B cell (primary cell): ENCODE measurements around the gene ADRA1B. TPM values are rescaled to one million over a fixed set of nuclear protein-coding genes. Genes with fewer than 3 reads are reported as not detected.

ENCODE experiments used
- ATAC-seq: fragments of 200-7000 bp; cut with Tn5 transposase; one replicate; pipeline ENCODE4 v1.10.0; 2021; ENCODE audit warnings: low read depth, mild to moderate bottlenecking, moderate number of reproducible peaks, moderate library complexity
- CTCF ChIA-PET: fragments of 350-600 bp; sonication (Branson Sonifier 250); formaldehyde crosslinking; loops from one replicate; lab custom pipeline; 2021; ENCODE audit warnings: antibody characterized with exemption, inconsistent platforms; lab: Charles Lee
- POLR2A ChIA-PET: fragments of 350-600 bp; sonication (Branson Sonifier 250); formaldehyde crosslinking; loops from one replicate; lab custom pipeline; 2021; ENCODE audit warnings: antibody characterized with exemption; lab: Charles Lee
- DNase-seq: peaks from one replicate; pipeline ENCODE4 v3.0.0; 2013
- H2AFZ ChIP-seq: 2 replicates; pipeline ENCODE4 v1.6.1; 2012; ENCODE audit warnings: mild to moderate bottlenecking, low read depth, low read length; ENCODE audit not compliant: insufficient read depth, poor library complexity, severe bottlenecking
- H3K27ac ChIP-seq, 2 donors: 1 replicate in 1 of 2; 2 replicates in 1 of 2; pipeline ENCODE4 v1.5.1; 2012 to 2013; ENCODE audit warnings: low read length in 2 of 2, mild to moderate bottlenecking in 2 of 2, moderate library complexity in 1 of 2
- H3K27me3 ChIP-seq, 4 experiments: fragments of 200-600 bp in 1 of 4; sonication (generic) in 1 of 4; replicated peaks in 1 of 4; 1 replicate in 2 of 4; 2 replicates in 2 of 4; pipeline versions ENCODE4 v1.6.1 to v1.7.0; 2013 to 2016; ENCODE audit warnings: low read length in 3 of 4, mild to moderate bottlenecking in 2 of 4, mixed read lengths in 1 of 4, moderate library complexity in 1 of 4; ENCODE audit not compliant: insufficient read depth in 4 of 4, control insufficient read depth in 3 of 4; ENCODE audit errors: control extremely low read depth in 1 of 4
- H3K36me3 ChIP-seq, 2 experiments: replicated peaks in 1 of 2; 1 replicate in 1 of 2; 2 replicates in 1 of 2; pipeline versions ENCODE4 v1.6.1 to v1.7.1; 2013; ENCODE audit warnings: low read length in 1 of 2; ENCODE audit not compliant: insufficient read depth in 2 of 2, control insufficient read depth in 1 of 2; ENCODE audit errors: control extremely low read depth in 1 of 2, extremely low read depth in 1 of 2
- H3K4me1 ChIP-seq, 2 donors: fragments of 200-600 bp in 1 of 2; sonication (generic) in 1 of 2; 1 replicate in 1 of 2; 2 replicates in 1 of 2; pipeline versions ENCODE4 v1.5.1 to v1.6.1; 2013 to 2017; ENCODE audit warnings: low read length in 2 of 2; ENCODE audit not compliant: control insufficient read depth in 2 of 2, insufficient read depth in 2 of 2
- H3K4me2 ChIP-seq: replicated peaks from 2 replicates; pipeline ENCODE3; 2012; ENCODE audit warnings: mild to moderate bottlenecking, low read depth, low read length; ENCODE audit not compliant: poor library complexity, severe bottlenecking
- H3K4me3 ChIP-seq, 5 experiments: fragments of 200-600 bp in 1 of 5; sonication (generic) in 1 of 5; 1 replicate in 3 of 5; 2 replicates in 2 of 5; pipeline versions ENCODE4 v1.5.1 to v1.7.0; 2011 to 2016; ENCODE audit warnings: low read length in 4 of 5, mild to moderate bottlenecking in 4 of 5, low read depth in 2 of 5, control low read depth in 1 of 5, moderate library complexity in 1 of 5; ENCODE audit not compliant: insufficient read depth in 1 of 5; ENCODE audit errors: control extremely low read depth in 1 of 5, extremely low read depth in 1 of 5
- H3K79me2 ChIP-seq: fragments of 200-600 bp; sonication (generic); one replicate; pipeline ENCODE4 v1.6.0; 2016; ENCODE audit warnings: low read length; ENCODE audit not compliant: control insufficient read depth, insufficient read depth
- H3K9ac ChIP-seq: fragments of 200-600 bp; sonication (generic); 2 replicates; pipeline ENCODE4 v1.6.1; 2017; ENCODE audit warnings: mild to moderate bottlenecking, low read length, moderate library complexity
- H3K9me3 ChIP-seq, 3 donors: one replicate each; pipeline versions ENCODE4 v1.6.1 to v1.7.1; 2013; ENCODE audit warnings: low read length in 2 of 3; ENCODE audit not compliant: control insufficient read depth in 2 of 3, insufficient read depth in 1 of 3; ENCODE audit errors: control extremely low read depth in 1 of 3
- H4K20me1 ChIP-seq: 2 replicates; pipeline ENCODE4 v1.6.0; 2012; ENCODE audit warnings: mild to moderate bottlenecking, low read length; ENCODE audit not compliant: insufficient read depth, control insufficient read depth, poor library complexity, severe bottlenecking
- H3K27ac Mint-ChIP-seq: one replicate; pipeline ENCODE4 v1.8.0; 2021; ENCODE audit warnings: mixed read lengths
- H3K27me3 Mint-ChIP-seq: one replicate; pipeline ENCODE4 v1.8.0; 2021; ENCODE audit warnings: mixed read lengths
- H3K4me1 Mint-ChIP-seq: one replicate; pipeline ENCODE4 v1.8.0; 2021; ENCODE audit warnings: mixed read lengths
- H3K4me3 Mint-ChIP-seq: one replicate; pipeline ENCODE4 v1.8.0; 2021; ENCODE audit warnings: mixed read lengths
- H3K9me3 Mint-ChIP-seq: one replicate; pipeline ENCODE4 v1.8.0; 2022; ENCODE audit warnings: mixed read lengths; ENCODE audit not compliant: insufficient read depth
- CTCF ChIP-seq: fragments of 200-600 bp; IDR thresholded peaks from one replicate; pipeline ENCODE4 v1.8.0; 2022; ENCODE audit warnings: antibody characterized with exemption, mild to moderate bottlenecking
- EZH2 ChIP-seq: IDR thresholded peaks from 2 replicates; pipeline ENCODE4 v1.6.1; 2012; ENCODE audit warnings: borderline replicate concordance, low read depth, mild to moderate bottlenecking, moderate library complexity, low read length; ENCODE audit not compliant: insufficient read depth, poor library complexity, severe bottlenecking
- WGBS: methylation state at CpG from one replicate; pipeline ENCODE4 v1.1.5; 2013; ENCODE audit warnings: missing lambda C conversion rate; ENCODE audit not compliant: insufficient coverage; 5-methylcytosine and 5-hydroxymethylcytosine counted together
- intact Hi-C: fragments of 100-400 bp; cut with micrococcal nuclease; formaldehyde crosslinking; loops from one replicate; pipeline ENCODE4 v1.10.0; 2022
- polyA plus RNA-seq: library from polyadenylated mRNA; depleted of rRNA; stranded (reverse); fragments of >200 nt; gene quantifications from 2 replicates; pipeline ENCODE4 v1.2.3, GENCODE V29; 2012
- total RNA-seq, 2 donors: library from RNA; stranded (reverse); fragments of 120-200 nt in 1 of 2; gene quantifications; 1 replicate in 1 of 2; 2 replicates in 1 of 2; pipeline versions ENCODE4 v1.2.3 to v1.2.4, GENCODE V29; 2013 to 2022

The ADRA1B gene
- total and polyA plus RNA-seq, 2 donors (not counting 1 experiment from before 2014, with no cell fraction given) = 0.04 TPM; not detected in 1

GRCh38 chr5:159951834-159952233 is 35.6 kb downstream of the ADRA1B start:
- H2AFZ ChIP-seq = no peak overlapping the region
- no peak overlapping the region for H3K4me3 Mint-ChIP-seq
- H3K4me3 ChIP-seq = no peak overlapping the region
- H3K27ac ChIP-seq = no peak overlapping the region
- ATAC-seq = no peak
- H3K27ac Mint-ChIP-seq = no peak overlapping the region
- H3K9me3 Mint-ChIP-seq = no peaks in the 10 kb centered on the region
- no peak overlapping the region for H3K4me2 ChIP-seq
- DNase-seq = no peak
- H3K4me1 Mint-ChIP-seq = no peaks in the 10 kb centered on the region
- no peak for TF ChIP-seq EZH2
- TF ChIP-seq CTCF = no peak
- H3K9ac ChIP-seq = no peak overlapping the region
- no peaks in the 10 kb centered on the region for H3K79me2 ChIP-seq
- H3K4me1 ChIP-seq = no peaks in the 10 kb centered on the region
- no peaks in the 10 kb centered on the region for H3K9me3 ChIP-seq
- no peaks in the 10 kb centered on the region for H3K36me3 ChIP-seq
- intact Hi-C loops = no loop called here
- WGBS = 100% methylated on average over 1 of the region's 3 CpGs
- H3K27me3 Mint-ChIP-seq = peaks cover 43% of the 10 kb centered on the region
- CTCF ChIA-PET = interaction anchor here (1.1 to 2.0 kb wide), 3 partner anchors 11 to 635 kb away, joined by 4 to 7 read pairs (median 5); no protein-coding TSS in a partner anchor
- peaks cover 0 to 17% (median 1%) of the 10 kb centered on the region in 4 experiments for H3K27me3 ChIP-seq
- H4K20me1 ChIP-seq = no peaks in the 10 kb centered on the region
- POLR2A ChIA-PET = no interaction called here

- H3K27me3 Mint-ChIP-seq = peaks cover 32% of the 10 kb centered on the region
- no peak overlapping the region for H3K27ac ChIP-seq
- ChIA-PET POLR2A (no interaction called here), CTCF (no interaction called here)
- no peaks in the 10 kb centered on the region for H3K9me3 ChIP-seq
- intact Hi-C loops = no loop called here
- H3K79me2 ChIP-seq = no peaks in the 10 kb centered on the region
- TF ChIP-seq CTCF (no peak), EZH2 (no peak)
- no peaks in the 10 kb centered on the region for H3K4me1 ChIP-seq
- DNase-seq = no peak
- H4K20me1 ChIP-seq = no peaks in the 10 kb centered on the region
- H3K27ac Mint-ChIP-seq = no peak overlapping the region
- no CpG with 5 or more reads among the region's 3 CpGs for WGBS
- no peak overlapping the region for H3K9ac ChIP-seq
- no peak overlapping the region for H3K4me3 Mint-ChIP-seq
- no peaks in the 10 kb centered on the region for H3K4me1 Mint-ChIP-seq
- no peak overlapping the region for H3K4me2 ChIP-seq
- H2AFZ ChIP-seq = no peak overlapping the region
- no peaks in the 10 kb centered on the region for H3K36me3 ChIP-seq
- no peak for ATAC-seq
- no peak overlapping the region for H3K4me3 ChIP-seq
- H3K27me3 ChIP-seq = peaks cover 0 to 8% (median 1%) of the 10 kb centered on the region in 4 experiments
- H3K9me3 Mint-ChIP-seq = no peaks in the 10 kb centered on the region
Measured at GRCh38 chr5:159953609-159954008, 37.3 kb downstream of the ADRA1B start.
